Mesenchymal stem cell (in vitro differentiated cells and primary cell): ENCODE data around the gene SDK2.

Experiments
- DNase-seq: peaks from one replicate; pipeline ENCODE4 v3.0.0-alpha.2; 2013
- H2AFZ ChIP-seq: one replicate; pipeline ENCODE4 v1.6.1; 2013; ENCODE audit warnings: low read depth, mild to moderate bottlenecking, control low read depth, inconsistent platforms, low read length, moderate library complexity
- H2AK5ac ChIP-seq: 2 replicates; pipeline ENCODE4 v1.6.1; 2013; ENCODE audit warnings: low read length, moderate library complexity, mild to moderate bottlenecking, inconsistent platforms; ENCODE audit not compliant: severe bottlenecking
- H2BK120ac ChIP-seq: one replicate; pipeline ENCODE4 v1.6.1; 2013; ENCODE audit warnings: low read depth, mild to moderate bottlenecking, inconsistent platforms, low read length, moderate library complexity
- H2BK12ac ChIP-seq, 2 experiments: one replicate each; pipeline ENCODE4 v1.6.1; 2013; ENCODE audit warnings: inconsistent platforms in 2 of 2, low read length in 2 of 2, mild to moderate bottlenecking in 2 of 2, moderate library complexity in 2 of 2, control low read depth in 1 of 2
- H2BK15ac ChIP-seq: one replicate; pipeline ENCODE4 v1.6.1; 2013; ENCODE audit warnings: mild to moderate bottlenecking, low read depth, inconsistent platforms; ENCODE audit not compliant: poor library complexity, severe bottlenecking
- H2BK5ac ChIP-seq: 2 replicates; pipeline ENCODE4 v1.6.1; 2013; ENCODE audit warnings: low read depth, mild to moderate bottlenecking, low read length, control low read depth, inconsistent platforms; ENCODE audit not compliant: poor library complexity, severe bottlenecking
- H3K14ac ChIP-seq, 2 experiments: one replicate each; pipeline ENCODE4 v1.6.1; 2013; ENCODE audit warnings: inconsistent platforms in 2 of 2, low read length in 2 of 2, control low read depth in 1 of 2, mild to moderate bottlenecking in 1 of 2, moderate library complexity in 1 of 2
- H3K18ac ChIP-seq, 2 experiments: one replicate each; pipeline ENCODE4 v1.6.1; 2013; ENCODE audit warnings: inconsistent platforms in 2 of 2, low read length in 2 of 2, control low read depth in 1 of 2, low read depth in 1 of 2, mild to moderate bottlenecking in 1 of 2
- H3K23ac ChIP-seq, 2 experiments: one replicate each; pipeline ENCODE4 v1.6.1; 2013; ENCODE audit warnings: inconsistent platforms in 2 of 2, low read length in 2 of 2, mild to moderate bottlenecking in 2 of 2, moderate library complexity in 2 of 2, control low read depth in 1 of 2
- H3K27ac ChIP-seq: 2 replicates; pipeline ENCODE4 v1.5.1; 2013; ENCODE audit warnings: mild to moderate bottlenecking, moderate library complexity, low read length, control low read depth, inconsistent platforms; ENCODE audit not compliant: poor library complexity, severe bottlenecking
- H3K27me3 ChIP-seq, 2 experiments: 2 replicates each; pipeline versions ENCODE4 v1.6.1 to v1.7.0; 2013; ENCODE audit warnings: low read length in 2 of 2, mild to moderate bottlenecking in 2 of 2, moderate library complexity in 2 of 2, control low read depth in 1 of 2, inconsistent platforms in 1 of 2; ENCODE audit not compliant: control insufficient read depth in 1 of 2, insufficient read depth in 1 of 2
- H3K36me3 ChIP-seq, 2 experiments: 2 replicates each; pipeline versions ENCODE4 v1.6.1 to v1.7.0; 2013; ENCODE audit warnings: low read length in 2 of 2, control low read depth in 1 of 2, inconsistent platforms in 1 of 2, low read depth in 1 of 2, mild to moderate bottlenecking in 1 of 2; ENCODE audit not compliant: insufficient read depth in 2 of 2, control insufficient read depth in 1 of 2
- H3K4ac ChIP-seq, 2 experiments: one replicate each; pipeline ENCODE4 v1.6.1; 2013; ENCODE audit warnings: inconsistent platforms in 2 of 2, low read length in 2 of 2, mild to moderate bottlenecking in 2 of 2, moderate library complexity in 2 of 2, control low read depth in 1 of 2, low read depth in 1 of 2
- H3K4me1 ChIP-seq: 2 replicates; pipeline ENCODE4 v1.6.1; 2013; ENCODE audit warnings: low read depth, low read length, control low read depth; ENCODE audit not compliant: control insufficient read depth, insufficient read depth
- H3K4me2 ChIP-seq: 2 replicates; pipeline ENCODE4 v1.6.1; 2013; ENCODE audit warnings: low read length, mild to moderate bottlenecking, inconsistent platforms; ENCODE audit not compliant: poor library complexity, severe bottlenecking
- H3K4me3 ChIP-seq, 2 experiments: 2 replicates each; pipeline versions ENCODE4 v1.5.1 to v1.7.0; 2013; ENCODE audit warnings: low read length in 2 of 2, mild to moderate bottlenecking in 2 of 2, control low read depth in 1 of 2, low read depth in 1 of 2; ENCODE audit not compliant: insufficient read depth in 1 of 2
- H3K79me1 ChIP-seq: replicated peaks from 2 replicates; pipeline ENCODE4 v1.6.1; 2013; ENCODE audit warnings: mild to moderate bottlenecking, control low read depth, low read length, inconsistent platforms; ENCODE audit not compliant: poor library complexity, severe bottlenecking
- H3K9ac ChIP-seq: 2 replicates; pipeline ENCODE4 v1.7.0; 2013; ENCODE audit warnings: mild to moderate bottlenecking, low read length, moderate library complexity
- H3K9me3 ChIP-seq: 2 replicates; pipeline ENCODE4 v1.7.0; 2013; ENCODE audit warnings: mild to moderate bottlenecking, low read length; ENCODE audit not compliant: control insufficient read depth
- H4K8ac ChIP-seq: one replicate; pipeline ENCODE4 v1.6.1; 2013; ENCODE audit warnings: inconsistent platforms, mild to moderate bottlenecking, low read length, moderate library complexity
- H4K91ac ChIP-seq: one replicate; pipeline ENCODE4 v1.6.1; 2013; ENCODE audit warnings: mild to moderate bottlenecking, low read length, inconsistent platforms
- WGBS: methylation state at CpG from one replicate; pipeline ENCODE4 v1.1.7; 2013; ENCODE audit warnings: mixed read lengths; 5-methylcytosine and 5-hydroxymethylcytosine counted together

The SDK2 gene

GRCh38 chr17:73434154-73434553 is 210.1 kb downstream of the SDK2 start:
- no peak overlapping the region for H2BK15ac ChIP-seq
- no peak overlapping the region for H3K14ac ChIP-seq
- no peak overlapping the region for H3K18ac ChIP-seq
- peaks cover 9% of the 10 kb centered on the region for H3K4me1 ChIP-seq
- no peak overlapping the region for H4K91ac ChIP-seq
- no peak overlapping the region for H2AFZ ChIP-seq
- peaks cover 0 to 58% of the 10 kb centered on the region in 2 experiments for H3K27me3 ChIP-seq
- no peak overlapping the region for H2BK120ac ChIP-seq
- H3K79me1 ChIP-seq: no peaks in the 10 kb centered on the region
- H3K9ac ChIP-seq: no peak overlapping the region
- 92% methylated on average over 8 of the region's 8 CpGs for WGBS
- no peaks in the 10 kb centered on the region for H3K9me3 ChIP-seq
- no peak overlapping the region for H2AK5ac ChIP-seq
- H2BK12ac ChIP-seq: no peak overlapping the region
- H2BK5ac ChIP-seq: no peak overlapping the region
- H3K27ac ChIP-seq: no peak overlapping the region
- H4K8ac ChIP-seq: no peak overlapping the region
- no peak overlapping the region for H3K4ac ChIP-seq
- DNase-seq: no peak
- no peak overlapping the region for H3K4me3 ChIP-seq
- H3K36me3 ChIP-seq: no peaks in the 10 kb centered on the region
- H3K23ac ChIP-seq: no peak overlapping the region
- H3K4me2 ChIP-seq: no peak overlapping the region

- Histone ChIP-seq H3K27me3 (peaks cover 0 to 63% of the 10 kb centered on the region in 2 experiments), H3K14ac (no peak overlapping the region), H3K4me3 (no peak overlapping the region), H3K9ac (no peak overlapping the region), H2BK5ac (no peak overlapping the region), H3K9me3 (no peaks in the 10 kb centered on the region), H3K4me1 (peaks cover 9% of the 10 kb centered on the region), H3K4ac (no peak overlapping the region), H2BK120ac (no peak overlapping the region), H2BK12ac (no peak overlapping the region), H3K27ac (no peak overlapping the region), H4K8ac (no peak overlapping the region), H3K23ac (no peak overlapping the region), H3K79me1 (no peaks in the 10 kb centered on the region), H2AK5ac (no peak overlapping the region), H2AFZ (no peak overlapping the region), H4K91ac (no peak overlapping the region), H3K4me2 (no peak overlapping the region), H2BK15ac (no peak overlapping the region), H3K18ac (no peak overlapping the region), H3K36me3 (no peaks in the 10 kb centered on the region)
- no peak for DNase-seq
- WGBS: 90% methylated on average over 11 of the region's 11 CpGs
Measured at GRCh38 chr17:73433501-73433900, 210.7 kb downstream of the SDK2 start.

DNA sequence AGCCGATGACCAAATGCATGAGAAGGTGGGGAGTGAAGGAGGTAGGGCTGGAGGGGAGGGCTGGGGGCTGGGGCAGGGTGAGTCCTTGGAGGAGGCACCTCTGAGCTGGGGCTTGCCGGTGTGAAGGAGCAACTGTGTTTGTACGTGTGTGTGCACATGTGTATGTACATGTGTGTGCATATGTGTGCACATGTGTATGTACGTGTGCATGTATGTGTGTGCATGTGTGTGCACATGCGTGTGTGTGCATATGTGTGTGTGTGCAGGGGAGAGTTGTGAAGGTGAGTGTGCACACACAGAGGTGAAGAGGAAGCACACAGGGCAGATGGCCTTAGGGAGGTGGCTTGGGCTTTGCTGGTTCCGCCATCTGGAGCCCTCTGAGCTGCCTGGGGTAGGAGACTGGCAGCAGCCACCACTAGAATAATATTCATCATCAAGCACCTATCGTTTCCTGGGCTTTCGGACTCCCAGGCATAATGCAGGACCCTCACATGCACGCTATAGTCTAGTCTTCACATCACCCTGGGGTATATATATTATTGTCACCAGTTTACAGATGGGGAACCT is 211.5 kb downstream of the SDK2 start:
- H3K4me2 ChIP-seq: no peak overlapping the region
- no peaks in the 10 kb centered on the region for H3K79me1 ChIP-seq
- H3K18ac ChIP-seq: no peak overlapping the region
- no peaks in the 10 kb centered on the region for H3K9me3 ChIP-seq
- H2BK12ac ChIP-seq: no peak overlapping the region
- H4K8ac ChIP-seq: no peak overlapping the region
- WGBS: 91% methylated on average over 7 of the region's 9 CpGs
- H2BK15ac ChIP-seq: no peak overlapping the region
- no peak for DNase-seq
- no peak overlapping the region for H3K4me3 ChIP-seq
- H3K4me1 ChIP-seq: peaks cover 9% of the 10 kb centered on the region
- H3K27ac ChIP-seq: no peak overlapping the region
- no peak overlapping the region for H4K91ac ChIP-seq
- peaks cover 0 to 65% of the 10 kb centered on the region in 2 experiments for H3K27me3 ChIP-seq
- no peaks in the 10 kb centered on the region for H3K36me3 ChIP-seq
- no peak overlapping the region for H2AFZ ChIP-seq
- no peak overlapping the region for H2BK5ac ChIP-seq
- no peak overlapping the region for H2AK5ac ChIP-seq
- no peak overlapping the region for H3K9ac ChIP-seq
- no peak overlapping the region for H2BK120ac ChIP-seq
- peak overlapping the region in 1 of 2 experiments; percentile 9 for H3K23ac ChIP-seq
- H3K14ac ChIP-seq: no peak overlapping the region
- no peak overlapping the region for H3K4ac ChIP-seq

GRCh38 chr17:73431401-73432205 is 212.6 kb downstream of the SDK2 start:
- Histone ChIP-seq H3K27ac (no peak overlapping the region), H3K9ac (no peak overlapping the region), H3K27me3 (peaks cover 0 to 56% of the 10 kb centered on the region in 2 experiments), H3K18ac (no peak overlapping the region), H2BK120ac (no peak overlapping the region), H3K14ac (no peak overlapping the region), H2BK5ac (no peak overlapping the region), H4K91ac (no peak overlapping the region), H2AFZ (no peak overlapping the region), H3K4me1 (peaks cover 4% of the 10 kb centered on the region), H3K23ac (no peak overlapping the region), H2AK5ac (no peak overlapping the region), H2BK15ac (no peak overlapping the region), H3K4me2 (no peak overlapping the region), H2BK12ac (no peak overlapping the region), H4K8ac (no peak overlapping the region), H3K4me3 (no peak overlapping the region), H3K9me3 (no peaks in the 10 kb centered on the region), H3K36me3 (no peaks in the 10 kb centered on the region), H3K79me1 (no peaks in the 10 kb centered on the region), H3K4ac (no peak overlapping the region)
- 86% methylated on average over 25 of the region's 26 CpGs for WGBS
- no peak for DNase-seq
